HCT116 (cell line): ENCODE results near the gene DOP1B. TPM values are rescaled to one million over a fixed set of nuclear protein-coding genes. Genes with fewer than 3 reads are reported as not detected.

Experiments
- ATAC-seq: fragments of 200-7000 bp; cut with Tn5 transposase; 2 replicates; pipeline ENCODE4 v1.9.1; 2020; ENCODE audit warnings: mild to moderate bottlenecking, moderate library complexity
- BruUV-seq: library from RNA; stranded (reverse); fragments of 400-500 nt; replicated peaks from 2 replicates; lab custom pipeline; 2021; lab: Mats Ljungman, UMichigan
- CTCF ChIA-PET: fragments of 300-600 bp; sonication (Branson Sonifier 250); formaldehyde crosslinking; loops from one replicate; lab custom pipeline; 2021; ENCODE audit warnings: antibody characterized with exemption; lab: Charles Lee
- POLR2A ChIA-PET: fragments of 300-600, 350-600 bp; sonication (Branson Sonifier 250); formaldehyde crosslinking; loops from one replicate; lab custom pipeline; 2021; ENCODE audit warnings: antibody characterized with exemption; lab: Charles Lee
- RAD21 ChIA-PET, 2 experiments: fragments of 300-600 bp; sonication (Branson Sonifier 250); formaldehyde crosslinking; loops; one replicate each; lab custom pipeline; 2023; ENCODE audit warnings: low total read pairs in 2 of 2; ENCODE audit not compliant: uncharacterized antibody in 2 of 2, unreplicated experiment in 2 of 2, low non-redundant PET in 1 of 2; lab: Charles Lee
- DNase-seq: peaks from one replicate; pipeline ENCODE4 v3.0.0-alpha.2; 2010; ENCODE audit warnings: low read depth, low spot score
- H2AFZ ChIP-seq: fragments of 200-600 bp; shearing (Covaris generic), sonication (generic); 2 replicates; pipeline ENCODE4 v1.6.1; 2017; ENCODE audit warnings: low read depth, mixed run types, mixed read lengths, antibody characterized with exemption, low read length; ENCODE audit not compliant: poor library complexity, severe bottlenecking
- H3K27ac ChIP-seq: 2 replicates; pipeline ENCODE4 v1.5.1; 2012; ENCODE audit warnings: low read depth, low read length
- H3K27me3 ChIP-seq: fragments of 200-600 bp; sonication (generic); 2 replicates; pipeline ENCODE4 v1.6.1; 2016; ENCODE audit warnings: mixed run types, low read length, mixed read lengths; ENCODE audit not compliant: insufficient read depth
- H3K36me3 ChIP-seq, 2 experiments: fragments of 200-500 bp in 1 of 2; fragments of 200-600 bp in 1 of 2; sonication (Bioruptor generic) in 1 of 2; sonication (generic) in 1 of 2; 2 replicates each; pipeline versions ENCODE4 v1.5.1 to v1.6.1; 2014 to 2016; ENCODE audit warnings: low read length in 2 of 2, inconsistent platforms in 1 of 2, mixed read lengths in 1 of 2, mixed run types in 1 of 2; ENCODE audit not compliant: insufficient read depth in 2 of 2, control insufficient read depth in 1 of 2
- H3K4me1 ChIP-seq, 2 experiments: fragments of 200-600 bp in 1 of 2; sonication (generic) in 1 of 2; 2 replicates each; pipeline versions ENCODE4 v1.5.1 to v1.6.1; 2012 to 2017; ENCODE audit warnings: low read length in 2 of 2, inconsistent platforms in 1 of 2, mild to moderate bottlenecking in 1 of 2, mixed read lengths in 1 of 2, mixed run types in 1 of 2, moderate library complexity in 1 of 2; ENCODE audit not compliant: insufficient read depth in 2 of 2, control insufficient read depth in 1 of 2
- H3K4me2 ChIP-seq: fragments of 200-600 bp; sonication (generic); 2 replicates; pipeline ENCODE4 v1.6.1; 2017; ENCODE audit warnings: mixed run types, low read length, mixed read lengths
- H3K4me3 ChIP-seq, 2 experiments: fragments of 200-600 bp in 1 of 2; sonication (generic) in 1 of 2; replicated peaks in 1 of 2; 2 replicates each; pipeline ENCODE4 v1.5.1; 2011 to 2016; ENCODE audit warnings: low read length in 2 of 2, control low read depth in 1 of 2, low read depth in 1 of 2, mild to moderate bottlenecking in 1 of 2, mixed read lengths in 1 of 2, mixed run types in 1 of 2
- H3K79me2 ChIP-seq: fragments of 200-600 bp; sonication (generic); 2 replicates; pipeline ENCODE4 v1.6.1; 2017; ENCODE audit warnings: mild to moderate bottlenecking, mixed run types, low read length, moderate library complexity, mixed read lengths; ENCODE audit not compliant: insufficient read depth
- H3K9ac ChIP-seq: fragments of 200-600 bp; sonication (generic); 2 replicates; pipeline ENCODE4 v1.6.1; 2016; ENCODE audit warnings: low read length, mixed read lengths
- H3K9me2 ChIP-seq: fragments of 200-600 bp; sonication (generic), shearing (Covaris generic); 2 replicates; pipeline ENCODE4 v1.6.1; 2017; ENCODE audit warnings: mixed run types, mild to moderate bottlenecking, moderate library complexity; ENCODE audit not compliant: insufficient read depth
- H3K9me3 ChIP-seq, 2 experiments: fragments of 200-500 bp in 1 of 2; fragments of 200-600 bp in 1 of 2; sonication (Bioruptor generic) in 1 of 2; sonication (generic) in 1 of 2; 2 replicates each; pipeline ENCODE4 v1.6.1; 2014 to 2017; ENCODE audit warnings: low read length in 2 of 2, mixed read lengths in 2 of 2, inconsistent platforms in 1 of 2, low read depth in 1 of 2, mild to moderate bottlenecking in 1 of 2, mixed run types in 1 of 2, moderate library complexity in 1 of 2; ENCODE audit not compliant: control insufficient read depth in 1 of 2, insufficient read depth in 1 of 2
- H4K20me1 ChIP-seq: fragments of 200-600 bp; sonication (generic), shearing (Covaris generic); 2 replicates; pipeline ENCODE4 v1.6.1; 2017; ENCODE audit warnings: mixed run types, mild to moderate bottlenecking, moderate library complexity; ENCODE audit not compliant: insufficient read depth
- CBX3 ChIP-seq: IDR thresholded peaks from 2 replicates; pipeline ENCODE4 v1.6.1; 2012; ENCODE audit warnings: low read depth
- CEBPB ChIP-seq: IDR thresholded peaks from 2 replicates; pipeline ENCODE4 v1.6.1; 2012; ENCODE audit warnings: low read depth
- EGR1 ChIP-seq: IDR thresholded peaks from 2 replicates; pipeline ENCODE4 v1.6.1; 2012; ENCODE audit warnings: low read depth
- ELF1 ChIP-seq: IDR thresholded peaks from 2 replicates; pipeline ENCODE4 v1.6.1; 2012; ENCODE audit warnings: low read depth, borderline replicate concordance
- EZH2 ChIP-seq: fragments of 200-600 bp; sonication (generic); IDR thresholded peaks from 2 replicates; pipeline ENCODE4 v1.6.1; 2017; ENCODE audit warnings: antibody characterized with exemption, mixed run types
- EZH2phosphoT487 ChIP-seq: fragments of 200-600 bp; IDR thresholded peaks from 2 replicates; pipeline ENCODE4 v1.6.1; 2018; ENCODE audit warnings: antibody characterized with exemption, borderline replicate concordance
- FOSL1 ChIP-seq: IDR thresholded peaks from 2 replicates; pipeline ENCODE4 v1.6.1; 2012; ENCODE audit warnings: low read depth
- POLR2A ChIP-seq: IDR thresholded peaks from 2 replicates; pipeline ENCODE4 v1.7.0; 2011; ENCODE audit warnings: borderline replicate concordance; ENCODE audit not compliant: insufficient read depth, insufficient read length; ENCODE audit errors: extremely low read depth
- POLR2AphosphoS5 ChIP-seq: IDR thresholded peaks from 2 replicates; pipeline ENCODE4 v1.6.1; 2011; ENCODE audit warnings: mild to moderate bottlenecking, low read depth, low read length, moderate library complexity
- RAD21 ChIP-seq: IDR thresholded peaks from 2 replicates; pipeline ENCODE4 v1.6.1; 2012; ENCODE audit warnings: low read depth, mild to moderate bottlenecking
- SIN3A ChIP-seq: IDR thresholded peaks from 2 replicates; pipeline ENCODE4 v1.6.1; 2012; ENCODE audit warnings: low read depth
- SP1 ChIP-seq: IDR thresholded peaks from 2 replicates; pipeline ENCODE4 v1.6.1; 2012; ENCODE audit warnings: low read depth
- YY1 ChIP-seq: IDR thresholded peaks from 2 replicates; pipeline ENCODE4 v1.6.1; 2011; ENCODE audit warnings: low read length, low read depth, moderate library complexity, mild to moderate bottlenecking; ENCODE audit not compliant: insufficient replicate concordance; ENCODE audit errors: extremely low read depth
- ZFX ChIP-seq: fragments of 450-650 bp; IDR thresholded peaks from 2 replicates; pipeline ENCODE4 v1.6.1; 2017
- ZNF274 ChIP-seq: fragments of 200-500 bp; sonication (Bioruptor generic); IDR thresholded peaks from 2 replicates; pipeline ENCODE4 v1.6.1; 2014; ENCODE audit warnings: mild to moderate bottlenecking, low read depth, low read length, inconsistent platforms
- intact Hi-C: fragments of 100-400 bp; cut with micrococcal nuclease; formaldehyde crosslinking; loops from 2 replicates; pipeline ENCODE4 v1.10.0; 2022
- total RNA-seq: library from RNA; stranded (reverse); gene quantifications from one replicate; pipeline ENCODE4 v1.2.1, GENCODE V29; 2021; ENCODE audit not compliant: unreplicated experiment
- TF ChIP-seq, protein P1 (sequence below): IDR thresholded peaks from 2 replicates; pipeline ENCODE4 v1.6.1; 2012
- TF ChIP-seq, protein P2 (sequence below): IDR thresholded peaks from 2 replicates; pipeline ENCODE4 v1.6.1; 2011; ENCODE audit warnings: mild to moderate bottlenecking, low read length, moderate library complexity; ENCODE audit not compliant: insufficient replicate concordance; ENCODE audit errors: extremely low read depth
- TF ChIP-seq, protein P3 (sequence below): IDR thresholded peaks from 2 replicates; pipeline ENCODE4 v1.6.1; 2012

Gene DOP1B
- total RNA-seq, 1 experiment from 2014 or later = 15.4 TPM

DNA sequence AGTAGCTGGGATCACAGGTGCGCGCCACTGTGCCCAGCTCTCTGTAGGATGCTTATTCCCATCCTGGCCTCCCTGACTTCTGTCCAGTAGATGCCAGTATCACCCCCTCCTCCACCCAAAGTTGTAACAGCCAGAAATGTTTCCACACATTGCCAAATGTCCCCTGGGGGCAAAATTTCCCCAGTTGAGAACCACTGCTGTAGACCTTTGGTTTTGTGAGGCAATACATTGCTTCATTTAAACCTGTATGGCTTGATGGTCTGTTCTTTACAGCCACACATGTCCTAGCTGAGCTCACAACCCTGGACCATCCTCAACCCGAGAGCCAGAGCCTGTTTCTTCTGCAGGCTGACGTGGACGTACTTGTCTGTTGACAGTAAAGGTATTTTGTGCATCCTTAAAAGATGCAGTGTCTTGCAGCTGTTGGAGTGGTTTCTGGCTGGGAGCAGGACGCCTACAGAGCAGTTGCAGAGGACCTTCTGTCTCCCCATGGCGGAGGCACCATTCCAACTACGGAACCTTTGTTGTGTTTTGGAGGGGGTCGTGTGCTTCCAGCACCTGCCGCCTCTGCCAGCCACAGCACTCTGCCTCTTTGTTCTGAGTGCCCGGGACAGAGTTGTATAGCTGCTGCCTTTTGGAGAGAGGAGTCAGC is 26.6 kb downstream of the DOP1B start:
- no peak overlapping the region for H3K4me2 ChIP-seq
- no TSS peak for BruUV-seq
- ChIA-PET CTCF (no interaction called here), RAD21 (no interaction called here), POLR2A (no interaction called here)
- ATAC-seq (no peak), DNase-seq (no peak)
- H4K20me1 ChIP-seq = no peaks in the 10 kb centered on the region
- no peaks in the 10 kb centered on the region for H3K27me3 ChIP-seq
- H3K79me2 ChIP-seq = no peaks in the 10 kb centered on the region
- no peaks in the 10 kb centered on the region for H3K9me3 ChIP-seq
- no peaks in the 10 kb centered on the region for H3K36me3 ChIP-seq
- no peak overlapping the region for H3K27ac ChIP-seq
- H3K4me3 ChIP-seq = no peak overlapping the region
- H2AFZ ChIP-seq = no peak overlapping the region
- no peaks in the 10 kb centered on the region for H3K9me2 ChIP-seq
- peaks cover 6 to 8% of the 10 kb centered on the region in 2 experiments; a peak in 2 of 4 replicates for H3K4me1 ChIP-seq
- no peak overlapping the region for H3K9ac ChIP-seq
- TF ChIP-seq, protein P1, sequence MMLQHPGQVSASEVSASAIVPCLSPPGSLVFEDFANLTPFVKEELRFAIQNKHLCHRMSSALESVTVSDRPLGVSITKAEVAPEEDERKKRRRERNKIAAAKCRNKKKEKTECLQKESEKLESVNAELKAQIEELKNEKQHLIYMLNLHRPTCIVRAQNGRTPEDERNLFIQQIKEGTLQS = no peak
- TF ChIP-seq YY1 (no peak), POLR2AphosphoS5 (no peak), CEBPB (no peak), EGR1 (no peak), EZH2 (no peak), FOSL1 (no peak), ZFX (no peak), CBX3 (no peak), ELF1 (no peak), POLR2A (no peak), SIN3A (no peak), ZNF274 (no peak), EZH2phosphoT487 (no peak), SP1 (no peak), RAD21 (no peak)
- TF ChIP-seq, protein P2, sequence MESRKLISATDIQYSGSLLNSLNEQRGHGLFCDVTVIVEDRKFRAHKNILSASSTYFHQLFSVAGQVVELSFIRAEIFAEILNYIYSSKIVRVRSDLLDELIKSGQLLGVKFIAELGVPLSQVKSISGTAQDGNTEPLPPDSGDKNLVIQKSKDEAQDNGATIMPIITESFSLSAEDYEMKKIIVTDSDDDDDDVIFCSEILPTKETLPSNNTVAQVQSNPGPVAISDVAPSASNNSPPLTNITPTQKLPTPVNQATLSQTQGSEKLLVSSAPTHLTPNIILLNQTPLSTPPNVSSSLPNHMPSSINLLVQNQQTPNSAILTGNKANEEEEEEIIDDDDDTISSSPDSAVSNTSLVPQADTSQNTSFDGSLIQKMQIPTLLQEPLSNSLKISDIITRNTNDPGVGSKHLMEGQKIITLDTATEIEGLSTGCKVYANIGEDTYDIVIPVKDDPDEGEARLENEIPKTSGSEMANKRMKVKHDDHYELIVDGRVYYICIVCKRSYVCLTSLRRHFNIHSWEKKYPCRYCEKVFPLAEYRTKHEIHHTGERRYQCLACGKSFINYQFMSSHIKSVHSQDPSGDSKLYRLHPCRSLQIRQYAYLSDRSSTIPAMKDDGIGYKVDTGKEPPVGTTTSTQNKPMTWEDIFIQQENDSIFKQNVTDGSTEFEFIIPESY = no peak
- TF ChIP-seq, protein P3, sequence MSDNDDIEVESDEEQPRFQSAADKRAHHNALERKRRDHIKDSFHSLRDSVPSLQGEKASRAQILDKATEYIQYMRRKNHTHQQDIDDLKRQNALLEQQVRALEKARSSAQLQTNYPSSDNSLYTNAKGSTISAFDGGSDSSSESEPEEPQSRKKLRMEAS = no peak
- intact Hi-C loops = no loop called here
